Natural killer cell (primary cell): ENCODE data around the gene MYO5A. TPM values are rescaled to one million over a fixed set of nuclear protein-coding genes. Genes with fewer than 3 reads are reported as not detected.
"Not testable (repeated sequence)": the region's sequence is repeated elsewhere in the genome, so short reads cannot be mapped to it uniquely, and the experiment has no call there.

Source experiments
- ATAC-seq, 3 donors: fragments of 150-1000 bp in 2 of 3; fragments of 200-7000 bp in 1 of 3; cut with Tn5 transposase; 1 replicate in 1 of 3; 2 replicates in 2 of 3; pipeline ENCODE4 v1.10.0; 2021; ENCODE audit warnings: mild to moderate bottlenecking in 2 of 3, moderate library complexity in 2 of 3
- DNase-seq, 2 donors: peaks; one replicate each; pipeline versions ENCODE4 v3.0.0 to v3.0.0-alpha.2; 2013 to 2021; ENCODE audit warnings: mixed read lengths in 1 of 2
- H3K27ac ChIP-seq: one replicate; pipeline ENCODE4 v1.5.1; 2013; ENCODE audit warnings: mild to moderate bottlenecking, low read length
- H3K27me3 ChIP-seq: one replicate; pipeline ENCODE4 v1.6.1; 2013; ENCODE audit warnings: low read length; ENCODE audit not compliant: control insufficient read depth, insufficient read depth
- H3K36me3 ChIP-seq: one replicate; pipeline ENCODE4 v1.6.1; 2013; ENCODE audit warnings: low read length; ENCODE audit not compliant: control insufficient read depth, insufficient read depth
- H3K4me1 ChIP-seq: one replicate; pipeline ENCODE4 v1.6.1; 2013; ENCODE audit warnings: low read length; ENCODE audit not compliant: control insufficient read depth, insufficient read depth
- H3K4me3 ChIP-seq: one replicate; pipeline ENCODE4 v1.5.1; 2013; ENCODE audit warnings: low read length
- H3K9me3 ChIP-seq: one replicate; pipeline ENCODE4 v1.6.1; 2013; ENCODE audit warnings: low read length; ENCODE audit not compliant: control insufficient read depth, insufficient read depth
- H3K27ac Mint-ChIP-seq, 2 donors: one replicate each; pipeline ENCODE4 v1.8.0; 2022; ENCODE audit warnings: mild to moderate bottlenecking in 2 of 2, mixed read lengths in 2 of 2, moderate library complexity in 1 of 2
- H3K27me3 Mint-ChIP-seq, 2 donors: one replicate each; pipeline ENCODE4 v1.8.0; 2022; ENCODE audit warnings: low read depth in 2 of 2, mixed read lengths in 2 of 2
- H3K36me3 Mint-ChIP-seq: one replicate; pipeline ENCODE4 v1.8.0; 2022; ENCODE audit warnings: mixed read lengths
- H3K4me1 Mint-ChIP-seq, 2 donors: one replicate each; pipeline ENCODE4 v1.8.0; 2022; ENCODE audit warnings: mixed read lengths in 2 of 2
- H3K4me3 Mint-ChIP-seq: one replicate; pipeline ENCODE4 v1.8.0; 2022; ENCODE audit warnings: mild to moderate bottlenecking, moderate library complexity, mixed read lengths
- H3K9me3 Mint-ChIP-seq, 2 donors: one replicate each; pipeline ENCODE4 v1.8.0; 2022; ENCODE audit warnings: mixed read lengths in 2 of 2
- CTCF ChIP-seq: fragments of 200-600 bp; IDR thresholded peaks from one replicate; pipeline ENCODE4 v1.8.0; 2022; ENCODE audit warnings: antibody characterized with exemption
- WGBS: methylation state at CpG from one replicate; pipeline ENCODE4 v1.1.7; 2013; ENCODE audit warnings: missing lambda C conversion rate; ENCODE audit not compliant: insufficient coverage; 5-methylcytosine and 5-hydroxymethylcytosine counted together
- intact Hi-C: fragments of 100-400 bp; cut with micrococcal nuclease; formaldehyde crosslinking; loops from one replicate; pipeline ENCODE4 v1.14.2; 2022
- total RNA-seq, 4 donors: library from RNA; stranded (reverse); fragments of 120-200 nt in 1 of 4; gene quantifications; one replicate each; pipeline versions ENCODE4 v1.2.3 to v1.2.4, GENCODE V29; 2013 to 2022

Gene MYO5A
- total RNA-seq: 10 to 100 TPM; 42.8 to 51.5 (median 44.4) TPM
- total RNA-seq (2013): 55.7 TPM

- Mint-ChIP-seq H3K27me3 (peaks cover 4 to 15% of the 10 kb centered on the region in 2 donors), H3K4me1 (peaks cover 21 to 28% of the 10 kb centered on the region in 2 donors), H3K27ac (peak within 1 kb of the TSS; percentile 68 to 79), H3K36me3 (no peaks in the 10 kb centered on the region), H3K9me3 (no peaks in the 10 kb centered on the region), H3K4me3 (peak within 1 kb of the TSS; percentile 91)
- Histone ChIP-seq H3K27me3 (no peaks in the 10 kb centered on the region), H3K4me3 (peak within 1 kb of the TSS; percentile 54), H3K4me1 (peaks cover 16% of the 10 kb centered on the region), H3K36me3 (no peaks in the 10 kb centered on the region), H3K27ac (peak within 1 kb of the TSS; percentile 81), H3K9me3 (no peaks in the 10 kb centered on the region)
- ATAC-seq: peak; percentile 84 to 91 (median 84)
- WGBS: under 1% methylated on average over 103 of the region's 103 CpGs
- DNase-seq: peak; percentile 71 to 91
- no peak for TF ChIP-seq CTCF
- intact Hi-C loops: loop anchor here (1.0 to 10.0 kb wide), 5 partner anchors 18 to 206 kb away; partner anchors contain the start of gene ATOSA
Observed at GRCh38 chr15:52528564-52529340, at the start of gene MYO5A. Gene MYO5A (minus strand): TSS chr15:52528880. CDS start chr15:52528806, 74 bp downstream.

GRCh38 chr15:52576692-52577091, 48.0 kb upstream of the MYO5A start:
- Histone ChIP-seq H3K9me3 (no peaks in the 10 kb centered on the region), H3K27me3 (no peaks in the 10 kb centered on the region), H3K4me1 (no peaks in the 10 kb centered on the region), H3K36me3 (peaks cover 9% of the 10 kb centered on the region), H3K4me3 (no peak overlapping the region), H3K27ac (no peak overlapping the region)
- no peak for ATAC-seq
- H3K36me3 Mint-ChIP-seq: no peaks in the 10 kb centered on the region
- whole genome bisulfite sequencing: 100% methylated on average over 1 of the region's 2 CpGs
- no peak for TF ChIP-seq CTCF
- no peaks in the 10 kb centered on the region for H3K4me1 Mint-ChIP-seq
- no peaks in the 10 kb centered on the region for H3K9me3 Mint-ChIP-seq
- no peaks in the 10 kb centered on the region for H3K27me3 Mint-ChIP-seq
- H3K27ac Mint-ChIP-seq: no peak overlapping the region
- no peak overlapping the region for H3K4me3 Mint-ChIP-seq
- DNase-seq: no peak
- intact Hi-C loops: no loop called here

GRCh38 chr15:52575573-52575972, 46.9 kb upstream of the MYO5A start:
- H3K9me3 ChIP-seq, H3K36me3 Mint-ChIP-seq, H3K36me3 ChIP-seq, H3K9me3 Mint-ChIP-seq, DNase-seq, H3K27ac Mint-ChIP-seq, H3K27ac ChIP-seq, H3K4me3 Mint-ChIP-seq, H3K27me3 Mint-ChIP-seq, H3K27me3 ChIP-seq, H3K4me1 ChIP-seq, ATAC-seq, intact Hi-C loops, H3K4me3 ChIP-seq, H3K4me1 Mint-ChIP-seq: not testable (repeated sequence)
- WGBS: 88% methylated on average over 7 of the region's 7 CpGs

- H3K9me3 Mint-ChIP-seq: no peaks in the 10 kb centered on the region
- no peak overlapping the region for H3K27ac Mint-ChIP-seq
- H3K4me1 ChIP-seq: no peaks in the 10 kb centered on the region
- H3K4me1 Mint-ChIP-seq: no peaks in the 10 kb centered on the region
- no peak overlapping the region for H3K27ac ChIP-seq
- intact Hi-C loops: no loop called here
- no peak overlapping the region for H3K4me3 ChIP-seq
- H3K9me3 ChIP-seq: no peaks in the 10 kb centered on the region
- no peak overlapping the region for H3K4me3 Mint-ChIP-seq
- no peaks in the 10 kb centered on the region for H3K36me3 Mint-ChIP-seq
- H3K27me3 Mint-ChIP-seq: no peaks in the 10 kb centered on the region
- DNase-seq (no peak), ATAC-seq (no peak)
- H3K27me3 ChIP-seq: no peaks in the 10 kb centered on the region
- H3K36me3 ChIP-seq: no peaks in the 10 kb centered on the region
- WGBS: 96% methylated on average over 2 of the region's 2 CpGs
- no peak for TF ChIP-seq CTCF
Observed at GRCh38 chr15:52575072-52575471, 46.4 kb upstream of the MYO5A start.

GRCh38 chr15:52574623-52575022, 45.9 kb upstream of the MYO5A start:
- H3K4me1 Mint-ChIP-seq, H3K4me3 Mint-ChIP-seq, H3K27me3 Mint-ChIP-seq, intact Hi-C loops, H3K27me3 ChIP-seq, H3K4me1 ChIP-seq, H3K36me3 ChIP-seq, H3K9me3 ChIP-seq, DNase-seq, H3K27ac ChIP-seq, ATAC-seq, H3K27ac Mint-ChIP-seq, H3K36me3 Mint-ChIP-seq, H3K4me3 ChIP-seq, H3K9me3 Mint-ChIP-seq: not testable (repeated sequence)
- 100% methylated on average over 3 of the region's 3 CpGs for WGBS
